IPS-20b (cell line): ENCODE data around the gene PDCD11.
"Not testable (repeated sequence)": the region's sequence is repeated elsewhere in the genome, so short reads cannot be mapped to it uniquely, and the experiment has no call there.

Experiments
- H3K27ac ChIP-seq: one replicate; pipeline ENCODE4 v1.5.1; 2013; ENCODE audit warnings: low read length
- H3K27me3 ChIP-seq: 2 replicates; pipeline ENCODE4 v1.6.1; 2013; ENCODE audit warnings: mild to moderate bottlenecking, low read length, inconsistent platforms; ENCODE audit not compliant: insufficient read depth
- H3K36me3 ChIP-seq: 2 replicates; pipeline ENCODE4 v1.6.1; 2013; ENCODE audit warnings: low read depth, mild to moderate bottlenecking, inconsistent platforms, low read length, moderate library complexity; ENCODE audit not compliant: insufficient read depth
- H3K4me1 ChIP-seq: 2 replicates; pipeline ENCODE4 v1.6.1; 2013; ENCODE audit warnings: mild to moderate bottlenecking, control low read depth, inconsistent platforms, low read length, moderate library complexity; ENCODE audit not compliant: insufficient read depth
- H3K4me3 ChIP-seq: 2 replicates; pipeline ENCODE4 v1.5.1; 2013; ENCODE audit warnings: mild to moderate bottlenecking, low read length, inconsistent platforms
- H3K9ac ChIP-seq: 2 replicates; pipeline ENCODE4 v1.6.1; 2013; ENCODE audit warnings: low read depth, mild to moderate bottlenecking, inconsistent platforms, low read length, moderate library complexity
- H3K9me3 ChIP-seq: 2 replicates; pipeline ENCODE4 v1.6.1; 2013; ENCODE audit warnings: mild to moderate bottlenecking, low read depth, low read length, inconsistent platforms; ENCODE audit not compliant: insufficient read depth

Gene PDCD11

DNA sequence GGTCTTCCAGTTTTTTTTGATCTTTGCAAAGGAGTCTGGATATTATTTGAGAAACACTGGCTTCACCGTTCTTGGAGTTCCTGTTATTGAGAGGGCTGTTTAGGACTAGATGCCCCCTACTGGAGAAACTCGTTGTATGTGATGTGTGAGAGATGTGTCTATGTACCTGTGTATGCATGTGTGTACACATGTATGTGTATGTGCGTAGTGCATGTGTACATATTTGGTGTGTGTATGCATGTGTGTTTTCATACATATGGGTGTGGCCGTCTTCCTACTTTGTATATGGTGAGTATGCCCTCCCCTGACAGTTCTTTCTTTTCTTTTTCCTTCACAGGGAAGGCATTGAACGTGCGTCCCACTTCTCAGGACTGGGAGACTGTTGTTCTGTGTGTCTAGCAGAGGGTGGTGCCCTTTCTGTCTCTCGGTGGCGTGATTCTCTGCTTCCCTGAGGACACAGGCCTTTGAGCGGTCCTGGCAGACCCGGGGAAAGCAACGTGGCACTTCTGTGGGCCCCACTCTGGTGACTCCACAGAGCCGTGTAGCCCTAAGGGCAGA lies 85.6 kb downstream of the PDCD11 start:
- no peak overlapping the region for H3K9ac ChIP-seq
- H3K9me3 ChIP-seq, result no peaks in the 10 kb centered on the region
- H3K27me3 ChIP-seq, result no peaks in the 10 kb centered on the region
- H3K4me1 ChIP-seq, result peaks cover 2% of the 10 kb centered on the region; the same call in 1 of the 2 replicates
- no peak overlapping the region for H3K4me3 ChIP-seq
- no peak overlapping the region for H3K27ac ChIP-seq
- no peaks in the 10 kb centered on the region for H3K36me3 ChIP-seq

DNA sequence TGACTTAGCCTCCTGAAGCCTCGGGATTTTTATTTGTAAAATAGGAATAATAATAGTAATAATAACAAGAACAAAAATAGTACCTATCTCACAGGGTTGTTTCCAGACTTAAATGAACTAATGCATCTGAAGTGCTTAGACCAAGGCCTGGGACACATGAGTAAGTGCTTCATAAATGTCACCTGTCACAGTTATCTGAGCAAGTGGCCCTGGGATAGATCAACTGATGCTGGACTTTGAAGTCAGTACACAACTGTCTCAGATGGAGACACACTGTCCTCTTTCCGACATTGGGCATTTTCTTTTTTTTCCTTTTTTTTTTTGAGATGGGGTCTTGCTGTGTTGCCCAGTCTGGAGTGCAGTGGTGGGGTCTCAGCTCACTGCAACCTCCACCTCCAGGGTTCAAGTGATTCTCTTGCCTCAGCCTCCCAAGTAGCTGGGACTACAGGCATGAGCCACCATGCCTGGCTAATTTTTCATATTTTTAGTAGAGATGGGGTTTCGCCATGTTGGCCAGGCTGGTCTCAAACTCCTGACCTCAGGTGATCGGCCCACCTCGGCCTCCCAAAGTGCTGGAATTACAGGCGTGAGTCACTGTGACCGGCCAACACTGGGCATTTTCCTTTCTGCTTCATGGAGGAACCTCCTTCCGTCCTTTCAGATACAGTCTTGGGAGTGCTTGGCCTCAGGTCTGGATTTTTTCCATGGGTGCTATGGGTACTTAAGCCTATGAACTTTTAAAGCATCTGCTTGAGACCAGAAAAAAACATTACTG lies 90.4 kb downstream of the PDCD11 start:
- not testable (repeated sequence) for H3K9me3 ChIP-seq, H3K27me3 ChIP-seq, H3K9ac ChIP-seq, H3K4me1 ChIP-seq, H3K36me3 ChIP-seq, H3K27ac ChIP-seq, H3K4me3 ChIP-seq

DNA sequence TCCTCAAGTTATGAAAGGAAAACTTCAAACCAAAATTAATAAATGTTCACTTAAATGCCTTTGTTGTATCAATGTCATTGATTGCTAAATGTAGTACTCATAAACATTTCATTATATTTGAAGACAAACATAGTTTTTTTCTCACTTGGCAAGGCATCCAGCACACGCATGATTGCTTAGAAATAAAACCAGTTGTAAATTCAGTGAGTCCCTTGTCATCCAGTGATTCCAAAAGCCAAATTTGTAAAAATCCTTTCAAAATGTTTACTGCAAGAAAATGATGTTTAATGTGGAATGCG lies 90.9 kb downstream of the PDCD11 start:
- H3K27ac ChIP-seq, result no peak overlapping the region

DNA sequence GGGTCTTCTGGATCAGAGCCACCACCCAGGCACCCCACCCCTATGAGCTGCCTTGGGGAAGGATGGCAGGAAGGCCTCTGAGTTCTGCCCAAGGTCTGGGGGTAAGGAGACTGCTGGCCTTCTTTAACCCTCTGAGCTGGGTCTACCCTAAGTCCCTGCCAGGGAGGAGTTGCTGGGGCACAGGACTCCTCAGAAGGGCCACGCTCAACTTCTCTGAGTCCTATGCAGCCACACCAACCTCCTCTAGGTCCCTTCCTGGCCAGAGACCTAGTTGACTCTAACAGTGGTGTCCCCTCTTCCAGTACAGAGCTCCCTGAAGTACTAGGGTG lies 94.5 kb downstream of the PDCD11 start:
- no peak overlapping the region for H3K9ac ChIP-seq
- no peak overlapping the region for H3K4me3 ChIP-seq
- no peak overlapping the region for H3K27ac ChIP-seq

More for the DNA sequence above, 90.9 kb downstream of the PDCD11 start:
- Histone ChIP-seq H3K9me3 (no peaks in the 10 kb centered on the region), H3K36me3 (no peaks in the 10 kb centered on the region), H3K4me1 (no peaks in the 10 kb centered on the region), H3K4me3 (no peak overlapping the region), H3K9ac (no peak overlapping the region), H3K27me3 (peaks cover 10% of the 10 kb centered on the region)

DNA sequence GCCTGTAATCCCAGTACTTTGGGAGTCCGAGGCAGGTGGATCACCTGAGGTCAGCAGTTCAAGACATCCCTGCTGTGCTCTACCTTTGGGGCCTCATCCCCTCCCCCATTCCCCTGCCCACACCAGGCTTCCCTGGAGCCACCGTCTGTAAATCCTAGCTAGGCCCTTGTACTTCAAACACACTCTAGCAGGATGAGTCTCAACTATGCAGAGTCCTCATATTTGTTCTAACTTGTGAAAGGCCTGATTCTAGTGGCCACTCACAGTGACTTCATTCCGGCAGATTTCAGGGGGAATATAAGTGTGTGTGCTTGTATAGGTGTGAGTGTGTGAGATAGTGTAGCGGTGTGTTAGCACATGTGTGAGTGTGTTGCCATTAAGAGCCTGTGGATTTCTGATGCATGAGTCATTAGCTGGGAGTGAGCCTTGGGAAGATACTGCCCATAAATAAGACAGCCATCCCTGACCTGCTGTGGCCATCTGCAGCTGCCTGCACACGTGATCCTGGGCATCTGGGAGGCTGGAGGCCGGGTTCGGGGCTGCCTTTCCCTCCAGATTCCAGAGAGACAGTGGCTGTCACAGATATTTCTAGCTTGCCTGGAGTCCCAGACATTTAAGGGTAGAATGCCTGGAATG lies 95.4 kb downstream of the PDCD11 start:
- H3K4me1 ChIP-seq, result no peaks in the 10 kb centered on the region
- no peaks in the 10 kb centered on the region for H3K9me3 ChIP-seq
- H3K9ac ChIP-seq, result no peak overlapping the region
- H3K4me3 ChIP-seq, result no peak overlapping the region
- no peak overlapping the region for H3K27ac ChIP-seq
- peaks cover 53% of the 10 kb centered on the region for H3K27me3 ChIP-seq
- H3K36me3 ChIP-seq, result no peaks in the 10 kb centered on the region

More for the DNA sequence above, 94.5 kb downstream of the PDCD11 start:
- no peaks in the 10 kb centered on the region for H3K9me3 ChIP-seq
- H3K36me3 ChIP-seq, result no peaks in the 10 kb centered on the region
- peaks cover 44% of the 10 kb centered on the region for H3K27me3 ChIP-seq
- H3K4me1 ChIP-seq, result no peaks in the 10 kb centered on the region

DNA sequence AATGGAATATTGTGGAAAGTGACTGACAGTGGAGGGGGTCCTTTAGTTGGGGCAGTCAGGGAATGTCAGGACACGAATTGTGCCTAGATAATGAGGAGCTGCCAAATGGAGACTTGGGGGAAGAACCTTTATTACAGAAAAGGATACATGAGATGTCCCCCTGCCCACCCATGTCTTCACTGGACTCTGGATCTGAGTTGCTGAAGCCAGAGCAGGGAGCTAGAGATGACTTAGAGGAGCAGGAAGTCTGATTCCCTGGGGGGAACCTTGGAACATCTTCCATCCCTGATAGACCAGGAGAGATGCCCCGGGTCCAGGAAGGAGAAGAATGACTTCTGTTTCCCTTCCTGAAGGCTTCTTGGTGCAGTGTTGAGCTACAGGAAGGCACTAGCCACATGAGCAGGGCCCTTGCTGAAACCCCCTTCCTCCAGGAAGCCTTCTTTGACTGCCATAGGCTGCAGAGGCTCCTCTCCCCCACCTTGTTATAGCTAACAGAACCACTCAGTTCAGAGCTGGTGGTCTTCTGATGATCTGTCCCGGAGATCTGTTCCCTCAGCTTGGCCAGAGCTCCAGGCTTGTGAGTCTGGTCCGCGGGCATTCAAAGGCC lies 96.3 kb downstream of the PDCD11 start:
- Histone ChIP-seq H3K27me3 (peaks cover 62% of the 10 kb centered on the region), H3K9ac (no peak overlapping the region), H3K27ac (no peak overlapping the region), H3K4me1 (no peaks in the 10 kb centered on the region), H3K4me3 (peak overlapping the region; percentile 66), H3K9me3 (no peaks in the 10 kb centered on the region), H3K36me3 (no peaks in the 10 kb centered on the region)

DNA sequence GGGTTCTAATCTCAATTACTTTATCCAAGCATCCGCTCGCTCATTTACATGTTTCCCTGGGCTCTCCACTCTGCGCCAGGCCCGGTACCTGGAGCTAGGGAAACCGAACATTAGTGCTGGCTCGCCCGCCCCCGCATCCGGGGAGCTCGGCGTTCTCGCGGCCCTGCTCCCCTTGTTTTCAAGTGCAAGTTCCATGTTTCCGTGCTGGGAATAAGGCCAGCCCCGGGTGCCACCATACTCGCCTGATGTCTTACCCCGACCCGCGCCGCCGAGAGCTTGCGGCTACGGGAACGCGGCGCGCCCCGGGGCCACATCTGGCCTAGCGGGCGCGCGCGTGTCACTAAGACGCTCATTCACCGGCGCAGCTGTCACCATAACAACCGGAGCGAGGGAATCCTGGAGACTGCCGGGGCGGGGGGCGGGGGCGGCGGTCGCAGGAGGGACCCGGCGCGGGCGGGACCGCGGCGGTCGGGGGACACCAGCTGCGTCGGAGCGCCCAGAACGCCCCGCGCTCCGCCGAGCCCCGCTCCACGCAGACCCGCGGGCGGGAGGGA lies 97.0 kb downstream of the PDCD11 start, which contains the start of gene NEURL1:
Gene NEURL1, plus strand, starts transcription at position 344 of the 554 bp plus-strand sequence. CDS start 683 bp downstream, outside the sequence.
- no peaks in the 10 kb centered on the region for H3K4me1 ChIP-seq
- no peaks in the 10 kb centered on the region for H3K9me3 ChIP-seq
- H3K27ac ChIP-seq, result no peak within 1 kb of the TSS
- peaks cover 64% of the 10 kb centered on the region for H3K27me3 ChIP-seq
- H3K9ac ChIP-seq, result no peak within 1 kb of the TSS
- no peaks in the 10 kb centered on the region for H3K36me3 ChIP-seq
- peak within 1 kb of the TSS; percentile 66 for H3K4me3 ChIP-seq

DNA sequence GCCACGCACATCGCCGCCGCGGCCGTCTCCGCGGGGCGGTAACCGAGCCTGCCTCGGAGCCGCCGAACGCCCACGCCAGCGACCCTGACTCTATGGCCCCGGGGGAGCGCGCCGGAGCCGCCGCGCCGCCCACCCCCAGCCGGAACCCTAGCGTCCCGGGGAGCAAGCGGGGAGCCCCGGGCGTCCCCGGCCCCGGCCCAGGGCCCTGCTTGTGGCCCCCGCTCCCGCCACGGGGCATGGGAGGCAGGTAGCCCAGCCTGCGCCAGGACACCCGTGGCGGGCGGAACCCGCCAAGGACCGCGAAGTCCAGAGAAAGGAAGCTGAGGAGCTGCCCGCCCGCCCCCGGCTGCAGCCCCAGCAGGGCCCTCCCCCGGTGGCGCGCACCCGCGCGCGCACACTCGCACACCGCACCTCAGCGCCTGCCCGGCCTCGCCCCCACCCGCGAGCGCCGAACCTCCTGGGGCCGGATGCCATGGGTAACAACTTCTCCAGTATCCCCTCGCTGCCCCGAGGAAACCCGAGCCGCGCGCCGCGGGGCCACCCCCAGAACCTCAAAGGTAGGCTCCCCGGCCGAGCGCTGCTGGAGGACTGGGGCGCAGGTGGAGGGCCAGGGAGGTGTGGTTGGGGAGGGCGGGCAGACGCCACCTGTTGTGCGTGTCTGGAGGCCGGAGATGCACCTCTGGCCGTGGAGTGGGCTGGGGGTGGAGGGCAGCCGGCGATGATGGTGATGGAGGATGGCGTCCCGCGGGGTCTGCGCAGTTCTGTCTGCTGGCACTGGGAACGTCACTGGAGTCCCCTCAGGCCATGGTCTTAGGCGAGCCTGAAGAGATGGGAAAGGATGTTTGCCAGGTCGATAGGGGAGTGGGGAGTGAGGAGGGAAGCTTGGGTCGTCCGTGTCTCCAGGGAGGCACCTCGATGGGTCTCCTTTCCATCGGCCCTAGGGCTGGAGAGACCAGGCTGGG lies 97.8 kb downstream of the PDCD11 start:
- H3K36me3 ChIP-seq, result no peaks in the 10 kb centered on the region
- H3K4me3 ChIP-seq, result peak overlapping the region; percentile 66
- peaks cover 64% of the 10 kb centered on the region for H3K27me3 ChIP-seq
- no peak overlapping the region for H3K27ac ChIP-seq
- H3K4me1 ChIP-seq, result no peaks in the 10 kb centered on the region
- H3K9ac ChIP-seq, result no peak overlapping the region
- H3K9me3 ChIP-seq, result no peaks in the 10 kb centered on the region

DNA sequence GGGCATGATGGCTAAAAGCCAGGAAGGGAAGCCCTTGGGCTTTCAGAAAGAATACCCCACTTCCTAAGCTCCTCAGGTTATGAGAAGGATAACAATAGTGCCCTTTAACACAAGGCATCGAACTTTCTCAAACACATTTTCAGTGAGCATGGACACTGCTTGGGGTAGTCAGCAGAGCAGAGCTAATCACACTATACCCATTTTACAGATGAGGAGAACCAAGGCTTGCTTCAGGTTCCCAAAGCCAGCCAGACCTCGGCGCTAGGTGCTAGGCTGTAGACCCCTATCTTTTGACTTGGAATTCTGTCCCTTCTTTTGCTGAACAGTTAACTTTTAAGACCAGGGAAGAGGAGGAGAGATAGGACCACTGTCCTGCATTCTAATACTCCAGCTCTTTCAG lies 98.9 kb downstream of the PDCD11 start:
- Histone ChIP-seq H3K4me1 (no peaks in the 10 kb centered on the region), H3K36me3 (no peaks in the 10 kb centered on the region), H3K9me3 (no peaks in the 10 kb centered on the region), H3K4me3 (no peak overlapping the region), H3K9ac (no peak overlapping the region), H3K27me3 (peaks cover 64% of the 10 kb centered on the region), H3K27ac (no peak overlapping the region)
